Medulla oblongata (tissue), 1 donor: ENCODE measurements around the gene RASGRP1.

ENCODE experiments used
- DNase-seq: peaks from one replicate; pipeline ENCODE4 v3.0.0-alpha.2; 2015; ENCODE audit errors: extremely low spot score

Gene RASGRP1

GRCh38 chr15:38536201-38536676 lies 28.4 kb downstream of the RASGRP1 start:
- DNase-seq: no peak

DNA sequence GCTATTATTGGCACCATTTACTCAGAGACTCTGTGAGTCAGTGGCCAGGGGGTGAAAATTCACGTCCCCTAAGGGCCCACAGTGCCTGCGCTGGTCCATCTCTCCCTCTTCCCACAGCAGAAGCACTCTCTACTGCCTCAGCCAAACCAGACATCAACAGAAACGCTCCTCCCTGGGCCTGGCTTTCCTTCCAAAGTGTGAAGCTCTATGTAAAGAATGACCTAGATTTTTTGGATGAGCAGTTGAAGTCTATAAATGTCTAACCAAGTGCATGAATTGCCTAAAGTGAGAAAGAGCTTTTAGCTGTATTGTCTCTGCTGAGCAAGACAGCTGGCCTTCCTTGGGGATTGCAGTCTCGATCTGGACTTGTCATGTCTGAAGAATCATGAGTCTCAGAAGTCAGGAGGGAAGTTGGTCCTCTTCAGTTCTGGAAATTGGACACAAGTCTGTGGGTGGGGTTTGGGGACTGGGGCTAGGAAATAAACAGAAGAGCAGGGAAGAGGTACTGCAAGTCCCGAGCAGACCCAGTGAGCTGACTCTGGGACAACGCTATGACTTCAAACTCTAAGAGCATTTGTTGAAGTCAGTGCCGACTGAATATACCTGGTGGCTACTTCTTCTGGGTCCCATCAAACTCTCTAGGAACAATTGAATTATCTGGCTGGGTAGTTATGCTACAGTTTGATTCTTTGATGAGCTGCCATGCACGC lies 29.0 kb downstream of the RASGRP1 start:
- no peak for DNase-seq

GRCh38 chr15:38534691-38535090 lies 29.9 kb downstream of the RASGRP1 start:
- no peak for DNase-seq

DNA sequence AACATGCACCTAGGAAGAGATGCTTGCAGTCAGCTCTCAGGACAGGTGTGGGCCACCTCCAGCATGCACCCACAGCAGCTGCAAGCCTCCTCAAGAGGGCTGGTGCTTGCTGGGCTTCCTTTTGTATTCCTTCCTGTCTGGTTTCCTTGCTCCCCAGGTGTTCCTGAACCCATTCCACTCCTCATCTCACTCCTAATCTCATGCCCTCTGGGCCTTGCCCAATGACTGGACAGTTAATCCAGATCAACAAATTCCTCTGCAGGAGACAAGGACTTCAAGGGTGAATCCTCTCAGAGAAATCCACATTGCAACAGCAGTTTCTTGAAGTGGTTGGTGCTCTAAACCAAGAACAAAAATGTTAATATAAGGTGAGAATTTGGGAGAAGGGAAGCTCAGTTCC lies 30.7 kb downstream of the RASGRP1 start:
- DNase-seq: no peak

GRCh38 chr15:38533416-38533915 lies 31.1 kb downstream of the RASGRP1 start:
- DNase-seq: no peak

DNA sequence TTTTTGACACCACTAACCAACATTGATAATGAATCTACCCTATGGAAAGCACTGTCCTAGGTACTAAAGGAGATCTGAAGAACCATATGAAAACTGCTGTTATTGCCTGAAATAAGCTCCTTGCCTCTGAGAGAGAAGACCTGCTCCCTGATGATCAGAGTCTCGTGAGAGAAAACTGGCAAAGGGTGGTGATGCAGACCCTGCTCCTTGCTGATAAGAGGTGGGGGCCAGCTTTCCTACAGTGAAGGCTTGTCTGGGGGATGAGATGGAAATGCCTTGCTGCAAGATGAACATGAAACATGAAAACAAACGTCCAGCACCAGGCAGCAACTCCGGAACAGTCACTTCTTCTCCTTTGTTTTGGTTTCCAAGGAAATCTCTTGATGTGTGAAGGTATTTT lies 31.9 kb downstream of the RASGRP1 start:
- no peak for DNase-seq

- no peak for DNase-seq
Observed at GRCh38 chr15:38531509-38531908, 33.1 kb downstream of the RASGRP1 start.

GRCh38 chr15:38530113-38530512 lies 34.5 kb downstream of the RASGRP1 start:
- no peak for DNase-seq

DNA sequence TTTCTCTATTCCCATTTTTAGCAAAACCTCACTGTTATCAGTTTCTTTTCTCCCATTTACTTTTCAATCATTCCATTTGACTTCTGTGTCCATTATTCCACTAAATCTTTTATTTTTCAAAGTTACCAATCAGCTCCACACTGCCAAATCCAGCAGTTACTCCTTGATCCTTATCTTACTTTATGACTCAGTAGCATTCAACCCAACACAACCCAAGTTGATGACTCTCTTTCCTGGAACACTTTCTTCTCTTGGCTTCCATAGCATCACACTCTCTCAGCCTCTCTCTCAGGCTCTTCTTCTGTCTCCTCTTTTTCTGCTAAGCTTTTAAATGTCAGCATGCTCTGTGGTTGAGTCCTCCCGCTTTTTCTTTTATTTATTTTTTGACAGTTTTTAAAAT lies 36.3 kb downstream of the RASGRP1 start:
- DNase-seq: no peak

DNA sequence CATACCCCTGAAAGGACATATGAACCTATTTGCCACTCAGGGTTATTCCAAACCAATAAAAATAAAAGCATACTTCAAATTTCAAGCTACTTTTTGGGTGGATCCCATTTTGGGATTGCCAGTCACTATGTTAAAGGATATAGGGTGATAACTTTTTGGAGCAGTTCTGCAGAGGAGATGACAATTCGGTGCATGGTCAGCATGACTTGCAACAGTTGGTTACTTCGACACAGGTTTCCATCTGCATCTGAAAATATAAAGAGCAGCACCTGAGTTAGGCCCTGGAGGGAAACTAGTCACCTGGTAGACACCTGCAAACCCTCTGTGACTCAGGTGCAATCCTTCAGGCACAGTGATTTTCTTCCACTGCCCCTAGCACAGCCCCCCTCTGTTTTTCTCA lies 38.5 kb downstream of the RASGRP1 start:
- no peak for DNase-seq

DNA sequence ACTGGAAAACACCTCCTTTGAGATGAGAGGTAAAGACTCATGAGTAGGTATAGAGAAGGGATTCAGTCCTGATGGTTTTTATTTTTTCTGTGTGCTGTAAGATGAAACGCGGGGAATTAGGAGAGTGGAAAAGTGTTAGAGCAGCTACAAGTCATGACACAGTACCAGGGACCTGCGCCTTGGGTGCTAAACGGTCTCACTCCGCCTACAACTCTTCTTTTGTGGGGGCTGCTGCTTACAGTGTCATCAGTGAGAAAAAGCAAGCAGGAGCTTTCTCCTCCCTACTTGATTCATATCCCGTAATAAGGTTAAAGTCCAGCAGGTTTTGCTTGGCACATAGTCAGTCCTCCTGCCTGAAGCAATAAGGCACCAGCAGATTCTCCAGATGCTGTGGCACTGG lies 39.1 kb downstream of the RASGRP1 start:
- DNase-seq: no peak

DNA sequence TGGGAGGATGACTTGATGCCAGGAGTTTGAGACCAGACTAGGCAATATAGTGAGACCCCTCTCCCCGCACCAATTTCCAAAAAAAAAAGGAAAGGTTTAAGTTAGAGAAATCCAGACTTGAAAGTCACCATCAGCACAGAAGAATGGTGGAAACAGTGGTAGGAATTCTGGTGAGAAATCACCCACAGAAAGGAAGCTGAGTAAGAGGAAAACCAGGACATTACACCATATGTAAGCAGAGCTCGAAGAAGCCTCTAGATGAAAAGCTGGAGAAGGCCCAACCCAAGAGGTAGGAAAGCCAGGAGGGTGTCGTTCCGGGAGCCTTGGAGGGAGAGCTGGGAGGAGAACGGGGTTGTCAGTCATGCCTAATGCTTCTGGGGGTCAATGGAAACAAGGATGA lies 40.5 kb downstream of the RASGRP1 start:
- DNase-seq: no peak

- no peak for DNase-seq
Observed at GRCh38 chr15:38522922-38523321, 41.7 kb downstream of the RASGRP1 start.

GRCh38 chr15:38521316-38521715 lies 43.3 kb downstream of the RASGRP1 start:
- DNase-seq: no peak

DNA sequence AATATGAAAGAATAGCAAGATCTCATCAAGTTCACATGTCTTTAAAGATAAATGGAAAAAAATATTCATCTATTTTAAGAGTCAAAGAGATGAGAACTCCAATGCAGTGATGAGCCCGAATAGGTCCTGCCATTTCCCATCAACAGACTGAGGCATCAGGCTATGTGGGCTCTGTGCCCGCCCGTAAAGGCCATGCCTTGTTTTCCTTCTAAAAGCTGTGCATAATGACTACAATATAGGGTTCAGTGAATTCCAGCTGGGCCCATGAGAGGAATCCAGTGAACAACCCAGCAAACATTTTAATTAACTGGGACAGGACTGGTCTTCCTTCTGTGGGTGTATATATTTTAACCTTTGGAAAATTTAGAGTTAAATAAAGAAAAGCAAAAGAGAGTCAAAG lies 44.6 kb downstream of the RASGRP1 start:
- no peak for DNase-seq

GRCh38 chr15:38518084-38518483 lies 46.5 kb downstream of the RASGRP1 start:
- no peak for DNase-seq

DNA sequence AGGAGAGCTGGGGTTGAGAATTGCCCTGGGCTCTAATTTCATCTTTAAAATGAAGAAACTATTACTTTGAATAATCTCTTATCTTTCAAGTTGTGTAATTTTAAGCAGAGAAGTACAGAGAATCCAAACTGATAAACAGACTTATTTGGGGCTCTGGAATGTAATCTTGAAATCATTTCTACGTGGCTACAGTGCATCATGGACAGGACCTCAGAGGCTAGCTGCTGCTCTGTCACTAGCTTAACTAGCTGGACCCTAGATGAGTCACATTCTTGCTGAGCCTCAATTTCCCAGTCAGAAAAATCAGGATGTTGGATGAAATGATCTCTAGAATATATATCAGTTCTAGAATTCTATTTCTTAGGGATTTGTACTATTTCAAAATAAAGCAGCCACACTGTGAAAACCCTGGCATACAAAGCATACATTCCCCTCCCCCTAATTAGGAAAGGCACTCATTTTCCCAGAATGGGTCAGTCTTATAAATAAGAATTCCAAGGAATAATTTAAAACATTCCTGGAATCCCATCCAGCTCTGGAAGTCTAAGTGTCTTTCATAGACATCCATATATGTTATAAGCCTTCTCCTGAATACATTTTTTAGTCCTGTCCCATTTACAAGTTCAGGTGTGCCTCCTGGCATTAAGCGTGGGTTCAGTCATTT lies 47.2 kb downstream of the RASGRP1 start:
- DNase-seq: no peak

- DNase-seq: no peak
Observed at GRCh38 chr15:38516626-38517025, 48.0 kb downstream of the RASGRP1 start.

- DNase-seq: no peak
Observed at GRCh38 chr15:38514601-38515000, 50.0 kb downstream of the RASGRP1 start.

DNA sequence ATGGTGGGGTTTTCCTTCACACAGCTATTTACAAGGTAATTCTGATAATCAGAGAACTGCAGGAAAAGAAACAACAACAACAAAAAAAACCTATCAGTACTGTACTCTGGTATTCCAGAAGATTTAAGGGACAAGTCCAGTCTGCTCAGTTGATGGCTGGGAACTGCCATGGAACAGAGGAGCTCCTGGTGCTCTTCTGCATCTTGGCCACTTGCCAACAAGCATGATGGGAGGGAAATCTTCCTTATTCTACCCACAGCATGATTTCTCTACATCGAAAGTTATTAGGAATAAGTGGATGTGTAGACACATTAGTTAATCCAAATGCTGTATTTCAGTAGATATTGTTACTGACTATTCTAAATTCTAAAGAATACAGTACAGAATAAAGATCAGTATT lies 51.7 kb downstream of the RASGRP1 start:
- no peak for DNase-seq

GRCh38 chr15:38509152-38509551 lies 55.5 kb downstream of the RASGRP1 start:
- no peak for DNase-seq

- DNase-seq: no peak
Observed at GRCh38 chr15:38508647-38509046, 56.0 kb downstream of the RASGRP1 start.

DNA sequence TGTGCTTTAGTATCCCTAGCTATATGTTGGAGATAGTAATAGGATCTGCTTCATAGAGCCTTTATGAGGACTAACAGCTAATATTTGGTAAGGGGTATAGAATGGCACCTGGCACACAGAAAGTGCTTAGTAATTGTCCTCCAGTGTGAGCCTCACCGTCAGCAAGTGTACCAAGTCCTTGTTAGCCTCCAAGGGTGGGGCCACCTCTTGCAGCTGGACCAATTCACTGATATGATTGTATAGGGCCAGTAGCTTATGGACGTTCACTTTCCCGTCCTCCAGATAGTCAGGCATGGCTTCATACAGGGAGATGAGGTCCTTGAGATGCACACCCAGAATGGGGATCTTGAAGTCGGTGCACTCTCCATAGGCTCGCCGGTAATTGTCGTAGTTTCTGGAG lies 57.0 kb downstream of the RASGRP1 start:
- no peak for DNase-seq
